Fibroblast of pulmonary artery (primary cell): ENCODE measurements around the gene P4HTM.

ENCODE experiments used
- DNase-seq: peaks from one replicate; pipeline ENCODE4 v3.0.0-alpha.2; 2010; ENCODE audit warnings: low read depth
- H3K4me3 ChIP-seq: replicated peaks from 2 replicates; pipeline ENCODE4 v1.5.1; 2011; ENCODE audit warnings: low read depth, mild to moderate bottlenecking, control low read depth, low read length, moderate library complexity
- TF ChIP-seq, protein P1 (sequence below): IDR thresholded peaks from 2 replicates; pipeline ENCODE4 v1.5.1; 2011; ENCODE audit warnings: mild to moderate bottlenecking, control low read depth, low read length, inconsistent platforms; ENCODE audit errors: missing control alignments

P4HTM gene

DNA sequence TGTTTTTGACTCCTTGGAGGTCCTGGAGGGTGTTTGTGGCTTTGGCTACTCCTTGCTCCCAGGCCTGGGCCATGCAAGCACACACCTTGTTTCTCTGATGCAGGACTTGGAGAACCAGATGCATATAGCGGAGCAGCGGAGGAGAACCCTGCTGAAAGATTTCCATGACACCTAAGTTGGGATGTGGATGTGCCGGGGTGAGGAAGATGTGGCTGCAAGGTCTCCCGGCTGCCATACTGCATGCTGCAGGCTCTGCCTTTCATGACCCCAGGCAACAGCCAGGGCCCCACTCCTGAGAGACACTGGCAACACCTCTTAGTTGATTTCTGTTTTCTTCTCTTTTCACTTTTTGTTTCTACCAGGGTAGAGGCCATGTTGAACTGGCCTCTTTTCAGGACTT lies 6.9 kb upstream of the P4HTM start:
- no peak overlapping the region for H3K4me3 ChIP-seq
- DNase-seq: no peak
- TF ChIP-seq, protein P1, sequence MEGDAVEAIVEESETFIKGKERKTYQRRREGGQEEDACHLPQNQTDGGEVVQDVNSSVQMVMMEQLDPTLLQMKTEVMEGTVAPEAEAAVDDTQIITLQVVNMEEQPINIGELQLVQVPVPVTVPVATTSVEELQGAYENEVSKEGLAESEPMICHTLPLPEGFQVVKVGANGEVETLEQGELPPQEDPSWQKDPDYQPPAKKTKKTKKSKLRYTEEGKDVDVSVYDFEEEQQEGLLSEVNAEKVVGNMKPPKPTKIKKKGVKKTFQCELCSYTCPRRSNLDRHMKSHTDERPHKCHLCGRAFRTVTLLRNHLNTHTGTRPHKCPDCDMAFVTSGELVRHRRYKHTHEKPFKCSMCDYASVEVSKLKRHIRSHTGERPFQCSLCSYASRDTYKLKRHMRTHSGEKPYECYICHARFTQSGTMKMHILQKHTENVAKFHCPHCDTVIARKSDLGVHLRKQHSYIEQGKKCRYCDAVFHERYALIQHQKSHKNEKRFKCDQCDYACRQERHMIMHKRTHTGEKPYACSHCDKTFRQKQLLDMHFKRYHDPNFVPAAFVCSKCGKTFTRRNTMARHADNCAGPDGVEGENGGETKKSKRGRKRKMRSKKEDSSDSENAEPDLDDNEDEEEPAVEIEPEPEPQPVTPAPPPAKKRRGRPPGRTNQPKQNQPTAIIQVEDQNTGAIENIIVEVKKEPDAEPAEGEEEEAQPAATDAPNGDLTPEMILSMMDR: no peak

DNA sequence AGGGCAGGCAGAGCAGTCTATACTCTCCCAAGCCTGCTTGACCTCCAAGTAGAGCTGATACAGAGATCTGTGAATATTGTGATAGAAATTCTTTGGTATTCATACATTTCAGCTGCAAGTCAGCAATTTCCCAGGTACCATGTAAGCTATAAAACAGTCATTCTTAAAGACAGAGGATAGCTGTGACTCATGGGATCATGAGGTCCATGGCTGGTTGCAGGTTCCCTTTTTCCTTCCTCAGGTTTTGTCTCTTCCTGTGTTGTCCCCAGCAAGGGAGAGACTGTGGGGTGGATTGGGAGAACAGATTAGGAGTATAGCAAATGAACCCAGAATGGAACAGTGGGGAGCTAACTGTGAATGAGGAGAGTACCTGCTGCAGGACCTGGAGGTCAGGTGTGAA lies 5.4 kb upstream of the P4HTM start:
- no peak overlapping the region for H3K4me3 ChIP-seq
- no peak for DNase-seq
- TF ChIP-seq, protein P1: no peak

DNA sequence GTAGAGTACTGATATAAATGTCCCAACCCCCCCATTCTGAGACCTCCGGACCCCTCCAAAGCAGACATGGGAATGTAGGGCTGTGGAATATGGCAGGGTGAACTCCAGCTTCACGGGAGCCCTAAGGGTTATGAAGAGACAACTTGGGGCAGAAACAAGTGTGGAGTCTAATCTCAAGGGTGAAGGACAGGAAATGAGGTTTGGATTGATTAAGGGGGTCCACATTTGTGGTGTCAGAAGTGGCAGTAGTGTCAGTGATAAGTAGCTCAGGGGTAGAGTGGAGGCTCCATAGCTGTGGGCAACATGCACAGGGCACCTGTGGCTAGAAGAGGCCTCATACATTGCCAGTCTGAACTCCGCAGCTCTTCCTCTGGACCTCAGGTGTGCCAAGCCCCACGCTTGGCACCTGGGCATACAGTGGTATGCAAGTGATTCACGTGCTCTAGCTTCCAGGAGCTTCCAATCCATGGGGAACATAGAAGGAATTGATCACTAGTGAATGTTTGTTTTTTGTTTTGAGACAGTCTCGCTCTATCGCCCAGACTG lies 4.1 kb upstream of the P4HTM start:
- no peak overlapping the region for H3K4me3 ChIP-seq
- TF ChIP-seq, protein P1: no peak
- no peak for DNase-seq

DNA sequence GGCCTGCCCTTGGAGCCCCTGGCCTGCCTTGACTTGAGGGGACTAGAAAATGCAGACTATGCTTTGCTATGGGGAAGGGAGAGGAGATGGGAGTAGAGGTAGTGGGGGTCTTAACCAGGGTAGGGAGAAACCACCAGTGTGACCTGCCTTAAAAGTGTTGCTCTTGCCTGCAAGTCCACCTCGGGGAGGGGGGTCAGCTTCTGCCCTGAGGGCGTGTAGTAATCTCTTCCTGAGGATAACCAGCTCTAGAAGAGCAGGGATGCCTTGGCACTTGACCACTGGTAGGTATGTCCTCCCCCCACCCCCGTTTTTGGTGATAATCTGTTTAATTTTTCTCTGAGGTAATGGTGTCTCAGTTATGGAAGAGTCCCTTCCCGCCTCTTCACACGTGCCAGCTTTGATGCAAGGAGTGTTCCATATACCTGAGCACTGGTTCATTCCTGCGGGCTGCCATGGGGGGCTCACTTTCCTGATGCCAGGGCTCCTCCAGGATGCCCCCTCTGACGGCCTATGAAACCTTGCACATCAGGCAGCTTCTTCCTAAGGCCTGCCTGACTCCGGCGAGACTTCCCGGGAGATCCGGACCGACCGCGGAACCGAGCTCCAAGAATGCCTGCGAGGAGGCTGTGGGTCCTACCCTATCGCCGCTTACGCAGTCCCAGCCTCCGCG lies 780 bp upstream of the P4HTM start:
- H3K4me3 ChIP-seq: peak overlapping the region; percentile 69
- TF ChIP-seq, protein P1: no peak
- DNase-seq: no peak

DNA sequence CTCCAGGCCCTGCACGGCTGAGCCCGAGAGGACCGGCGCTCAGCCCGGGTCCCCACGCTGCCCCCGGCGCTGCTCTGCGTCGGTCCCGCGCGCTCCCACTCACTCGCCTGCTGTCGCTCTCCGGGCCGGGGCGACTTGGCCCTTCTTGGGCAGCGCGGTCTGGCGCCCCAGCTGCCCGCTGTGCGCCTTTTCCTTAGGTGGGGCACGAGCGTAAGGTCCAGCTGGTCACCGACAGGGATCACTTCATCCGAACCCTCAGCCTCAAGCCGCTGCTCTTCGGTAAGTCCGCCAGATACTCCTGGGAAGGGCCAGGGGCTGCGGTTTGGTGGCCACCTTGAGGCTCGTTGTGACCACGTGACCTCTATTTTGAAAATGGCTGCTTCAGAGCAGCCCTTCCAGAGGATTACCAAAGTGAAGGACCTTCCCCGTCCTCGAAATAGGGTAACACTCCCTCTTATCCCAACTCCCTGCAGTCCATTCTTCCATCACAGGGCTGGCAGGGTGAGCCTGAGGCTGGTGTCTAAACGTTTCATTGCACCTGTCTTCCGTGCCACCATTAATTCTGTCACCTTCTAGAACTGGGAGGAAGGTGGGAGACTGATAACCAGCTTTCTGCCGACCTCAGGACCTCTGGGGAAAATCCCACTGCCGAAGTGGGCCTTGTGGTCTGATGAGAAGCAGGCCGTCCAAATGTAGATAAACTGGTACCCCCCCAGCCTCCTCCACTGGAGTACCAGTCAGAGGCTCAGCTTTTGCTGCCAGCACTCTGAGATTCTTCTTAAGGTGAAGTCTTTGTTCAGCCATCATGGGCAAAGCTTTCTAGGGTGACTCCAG lies 812 bp downstream of the P4HTM start:
- DNase-seq: peak; percentile 20
- TF ChIP-seq, protein P1: no peak
- peak overlapping the region; percentile 69 for H3K4me3 ChIP-seq

DNA sequence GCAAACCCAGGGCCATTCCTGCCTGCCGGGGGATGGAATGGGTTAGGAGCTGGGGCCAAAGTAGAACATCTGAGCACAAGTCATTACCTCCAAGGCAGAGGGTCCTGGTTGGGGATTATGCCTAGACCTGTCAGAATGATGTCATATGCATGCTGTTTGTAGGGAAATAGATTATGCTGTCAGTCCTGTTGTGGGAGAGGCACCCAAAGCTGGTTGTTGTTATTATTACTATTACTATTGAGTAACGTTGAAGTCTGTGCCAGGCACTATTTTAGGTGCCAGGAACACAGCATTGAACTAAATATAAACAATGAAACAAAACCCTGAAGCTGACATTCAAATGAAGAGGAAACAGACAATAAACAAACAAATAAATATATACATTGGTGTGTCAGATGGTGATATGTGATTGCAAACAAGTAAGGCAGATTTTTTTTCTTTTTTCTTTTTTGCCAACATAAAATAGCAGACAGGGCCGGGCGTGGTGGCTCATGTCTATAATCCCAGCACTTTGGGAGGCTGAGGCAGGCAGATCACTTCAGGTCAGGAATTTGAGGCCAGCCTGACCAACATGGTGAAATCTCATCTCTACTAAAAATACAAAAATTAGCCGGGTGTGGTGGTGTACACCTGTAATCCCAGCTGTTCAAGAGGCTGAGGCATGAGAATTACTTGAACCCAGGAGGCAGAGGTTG lies 2.0 kb downstream of the P4HTM start:
- TF ChIP-seq, protein P1: no peak
- peak overlapping the region; percentile 69 for H3K4me3 ChIP-seq
- no peak for DNase-seq
